ENCODE data around the gene PYHIN1.

Gene PYHIN1

DNA sequence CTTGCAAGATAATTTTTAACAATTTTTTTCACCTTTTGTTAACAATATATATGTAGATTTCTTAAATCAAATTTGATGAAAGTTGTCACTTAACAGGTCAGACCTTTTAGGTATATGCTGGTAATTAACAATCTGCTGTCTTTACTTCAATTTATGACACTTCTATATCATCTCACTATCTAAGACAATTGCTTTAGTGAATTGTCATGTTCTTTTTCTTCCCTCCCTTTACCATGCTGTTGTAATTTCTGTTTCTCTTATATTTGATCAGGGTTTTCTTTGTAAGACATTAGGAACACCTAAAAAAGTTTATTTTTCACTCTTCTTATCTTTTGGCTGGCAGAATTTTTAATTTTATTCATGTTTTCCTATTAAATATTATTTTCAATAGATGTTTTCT is 80.4 kb downstream of the PYHIN1 start:
- peak overlapping the region; percentile 91 for H3K4me2 ChIP-seq (ENCODE audit: low read length)
- no peaks in the 10 kb centered on the region for H3K9me2 ChIP-seq (ENCODE audit: low read depth, low read length)
- H3K9ac ChIP-seq (ENCODE audit: low read length), result peak overlapping the region; percentile 99
- no peaks in the 10 kb centered on the region for H4K20me1 ChIP-seq (ENCODE audit: insufficient read depth, low read length)
- H3K79me2 ChIP-seq (ENCODE audit: insufficient read depth, low read length), result peaks cover 42% of the 10 kb centered on the region
- H3K27ac ChIP-seq (ENCODE audit: low read depth, low read length, poor library complexity, severe bottlenecking), result peak overlapping the region; percentile 86
- TF ChIP-seq, protein P1, sequence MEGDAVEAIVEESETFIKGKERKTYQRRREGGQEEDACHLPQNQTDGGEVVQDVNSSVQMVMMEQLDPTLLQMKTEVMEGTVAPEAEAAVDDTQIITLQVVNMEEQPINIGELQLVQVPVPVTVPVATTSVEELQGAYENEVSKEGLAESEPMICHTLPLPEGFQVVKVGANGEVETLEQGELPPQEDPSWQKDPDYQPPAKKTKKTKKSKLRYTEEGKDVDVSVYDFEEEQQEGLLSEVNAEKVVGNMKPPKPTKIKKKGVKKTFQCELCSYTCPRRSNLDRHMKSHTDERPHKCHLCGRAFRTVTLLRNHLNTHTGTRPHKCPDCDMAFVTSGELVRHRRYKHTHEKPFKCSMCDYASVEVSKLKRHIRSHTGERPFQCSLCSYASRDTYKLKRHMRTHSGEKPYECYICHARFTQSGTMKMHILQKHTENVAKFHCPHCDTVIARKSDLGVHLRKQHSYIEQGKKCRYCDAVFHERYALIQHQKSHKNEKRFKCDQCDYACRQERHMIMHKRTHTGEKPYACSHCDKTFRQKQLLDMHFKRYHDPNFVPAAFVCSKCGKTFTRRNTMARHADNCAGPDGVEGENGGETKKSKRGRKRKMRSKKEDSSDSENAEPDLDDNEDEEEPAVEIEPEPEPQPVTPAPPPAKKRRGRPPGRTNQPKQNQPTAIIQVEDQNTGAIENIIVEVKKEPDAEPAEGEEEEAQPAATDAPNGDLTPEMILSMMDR (IDR thresholded peaks at IDR 0.05; ENCODE audit: low read length), result no peak
- TF ChIP-seq EZH2 (IDR thresholded peaks at IDR 0.05; ENCODE audit: borderline replicate concordance, low read length), result no peak
- H3K27me3 ChIP-seq (ENCODE audit: insufficient read depth, low read length), result no peaks in the 10 kb centered on the region
- H3K4me1 ChIP-seq (ENCODE audit: insufficient read depth, low read length, severe bottlenecking), result peaks cover 62% of the 10 kb centered on the region
- H3K4me3 ChIP-seq (ENCODE audit: low read depth, low read length, poor library complexity, severe bottlenecking), result peak overlapping the region; percentile 96
- H3K9me3 ChIP-seq (ENCODE audit: low read length), result no peaks in the 10 kb centered on the region
- no peak overlapping the region for H2AFZ ChIP-seq (ENCODE audit: low read length)
- peaks cover 43% of the 10 kb centered on the region for H3K36me3 ChIP-seq (ENCODE audit: insufficient read depth, low read length)
- H3F3A ChIP-seq (ENCODE audit: insufficient read depth, low read length), result peaks cover 8% of the 10 kb centered on the region; the same call in 1 of the 2 replicates

DNA sequence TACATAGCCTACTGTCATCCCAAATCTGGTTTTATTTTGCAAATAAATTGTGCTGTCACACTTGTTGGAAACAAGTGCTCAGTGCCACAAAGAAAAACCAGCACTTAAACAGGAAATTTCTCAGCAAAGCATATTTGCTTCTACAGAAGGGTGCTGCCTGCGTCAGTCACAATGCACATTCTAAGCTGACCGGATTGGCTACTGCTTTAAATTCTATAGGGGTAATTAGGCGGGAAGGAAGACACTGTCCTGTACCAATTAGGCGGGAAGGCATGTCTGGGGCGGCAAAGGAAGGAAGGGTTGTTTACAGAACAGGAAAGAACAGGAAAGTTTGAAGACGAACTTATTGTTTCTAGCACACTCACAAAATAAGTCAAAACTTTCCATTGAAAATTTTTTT is 81.1 kb downstream of the PYHIN1 start:
- Histone ChIP-seq H3K9me3 (ENCODE audit: low read length) (no peaks in the 10 kb centered on the region), H3K4me1 (ENCODE audit: insufficient read depth, low read length, severe bottlenecking) (peaks cover 62% of the 10 kb centered on the region), H3K79me2 (ENCODE audit: insufficient read depth, low read length) (peaks cover 42% of the 10 kb centered on the region), H4K20me1 (ENCODE audit: insufficient read depth, low read length) (no peaks in the 10 kb centered on the region), H3K9ac (ENCODE audit: low read length) (peak overlapping the region; percentile 99), H3K36me3 (ENCODE audit: insufficient read depth, low read length) (peaks cover 48% of the 10 kb centered on the region), H3K4me3 (ENCODE audit: low read depth, low read length, poor library complexity, severe bottlenecking) (peak overlapping the region; percentile 96), H3K27me3 (ENCODE audit: insufficient read depth, low read length) (no peaks in the 10 kb centered on the region), H3K4me2 (ENCODE audit: low read length) (peak overlapping the region; percentile 91), H3K27ac (ENCODE audit: low read depth, low read length, poor library complexity, severe bottlenecking) (peak overlapping the region; percentile 86), H3F3A (ENCODE audit: insufficient read depth, low read length) (peaks cover 8% of the 10 kb centered on the region; the same call in 1 of the 2 replicates), H3K9me2 (ENCODE audit: low read depth, low read length) (no peaks in the 10 kb centered on the region), H2AFZ (ENCODE audit: low read length) (no peak overlapping the region)
- TF ChIP-seq, protein P1 (IDR thresholded peaks at IDR 0.05; ENCODE audit: low read length), result no peak
- no peak for TF ChIP-seq EZH2 (IDR thresholded peaks at IDR 0.05; ENCODE audit: borderline replicate concordance, low read length)

DNA sequence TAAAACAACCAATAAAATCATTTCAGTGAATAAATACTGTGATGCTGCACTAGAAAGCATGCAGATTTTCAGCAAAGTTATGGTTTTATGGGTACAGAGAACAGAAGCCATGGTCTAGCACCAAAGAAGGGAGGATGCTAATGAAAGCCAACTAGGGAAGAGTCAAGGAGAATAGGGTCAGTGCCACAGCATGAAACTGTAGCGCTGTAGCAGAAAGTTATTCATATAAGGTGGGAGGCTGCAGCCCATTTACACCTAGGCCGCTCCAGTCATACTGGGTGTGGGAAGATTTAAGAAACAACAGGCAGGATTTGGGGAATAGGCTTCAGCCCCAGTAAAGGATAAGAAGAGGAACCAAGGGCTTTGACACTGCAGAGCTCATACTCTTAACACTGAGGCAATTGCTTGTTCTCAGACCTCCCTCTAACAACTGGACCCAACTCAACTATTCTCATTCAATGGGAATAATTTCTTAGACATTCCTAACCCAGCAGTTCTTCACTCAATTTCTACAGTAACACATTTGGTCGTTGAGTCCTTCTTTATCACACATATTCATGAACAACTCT is 82.7 kb downstream of the PYHIN1 start:
- H3K27me3 ChIP-seq (ENCODE audit: insufficient read depth, low read length), result no peaks in the 10 kb centered on the region
- H3K9me2 ChIP-seq (ENCODE audit: low read depth, low read length), result no peaks in the 10 kb centered on the region
- H2AFZ ChIP-seq (ENCODE audit: low read length), result no peak overlapping the region
- no peaks in the 10 kb centered on the region for H4K20me1 ChIP-seq (ENCODE audit: insufficient read depth, low read length)
- peak overlapping the region; percentile 91 for H3K4me2 ChIP-seq (ENCODE audit: low read length)
- H3K9ac ChIP-seq (ENCODE audit: low read length), result no peak overlapping the region
- H3K36me3 ChIP-seq (ENCODE audit: insufficient read depth, low read length), result peaks cover 63% of the 10 kb centered on the region
- peaks cover 49% of the 10 kb centered on the region for H3K4me1 ChIP-seq (ENCODE audit: insufficient read depth, low read length, severe bottlenecking)
- no peaks in the 10 kb centered on the region for H3F3A ChIP-seq (ENCODE audit: insufficient read depth, low read length)
- H3K4me3 ChIP-seq (ENCODE audit: low read depth, low read length, poor library complexity, severe bottlenecking), result no peak overlapping the region
- H3K79me2 ChIP-seq (ENCODE audit: insufficient read depth, low read length), result peaks cover 42% of the 10 kb centered on the region
- H3K9me3 ChIP-seq (ENCODE audit: low read length), result no peaks in the 10 kb centered on the region
- peak overlapping the region; percentile 86 for H3K27ac ChIP-seq (ENCODE audit: low read depth, low read length, poor library complexity, severe bottlenecking)
- TF ChIP-seq, protein P1 (IDR thresholded peaks at IDR 0.05; ENCODE audit: low read length), result no peak
- no peak for TF ChIP-seq EZH2 (IDR thresholded peaks at IDR 0.05; ENCODE audit: borderline replicate concordance, low read length)

Measured in OCI-LY1 (cell line).